ENCODE data around the gene INO80.
A peak's percentile ranks its signal among the peaks of the same experiment; 100 is the strongest.
"Not testable (repeated sequence)": the region's sequence is repeated elsewhere in the genome, so short reads cannot be mapped to it uniquely, and the experiment has no call there.

INO80 gene

DNA sequence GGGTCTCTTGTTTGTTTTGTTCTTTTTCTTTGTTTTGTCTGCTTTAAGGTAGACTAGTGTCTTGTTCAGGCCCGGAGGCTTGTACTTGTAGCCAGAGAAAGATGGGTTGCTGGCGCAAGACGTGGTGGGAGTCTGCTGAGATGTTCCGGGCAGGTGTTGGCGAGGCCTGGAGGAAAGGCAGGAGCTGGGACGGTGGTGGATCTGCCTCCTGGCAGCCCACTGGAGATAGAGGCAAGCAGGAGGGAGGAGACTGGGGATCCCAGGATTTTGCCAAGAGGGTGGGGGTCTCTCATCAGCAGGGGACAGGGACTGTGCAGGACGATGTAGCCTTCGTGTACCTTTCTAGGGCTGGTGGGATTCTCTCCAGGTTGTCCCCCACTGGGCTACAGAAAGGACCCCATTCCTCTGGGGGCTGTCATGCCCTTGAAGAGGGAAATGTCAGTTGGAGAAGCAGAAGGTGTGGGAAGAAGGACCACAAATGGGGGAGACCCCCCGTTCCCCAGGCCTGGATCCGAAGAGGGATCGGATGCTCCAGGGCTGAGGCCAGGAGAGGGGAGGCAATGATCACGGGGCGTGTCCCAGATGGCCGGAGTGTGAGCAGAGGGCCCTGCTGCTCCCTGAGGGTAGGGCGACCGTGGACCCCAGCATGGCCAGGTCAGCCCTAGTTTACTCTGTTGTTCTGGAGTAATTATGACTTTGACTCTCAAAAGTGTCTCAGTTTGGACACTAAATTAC is 155.8 kb downstream of the INO80 start:
- DNase-seq, result no peak

DNA sequence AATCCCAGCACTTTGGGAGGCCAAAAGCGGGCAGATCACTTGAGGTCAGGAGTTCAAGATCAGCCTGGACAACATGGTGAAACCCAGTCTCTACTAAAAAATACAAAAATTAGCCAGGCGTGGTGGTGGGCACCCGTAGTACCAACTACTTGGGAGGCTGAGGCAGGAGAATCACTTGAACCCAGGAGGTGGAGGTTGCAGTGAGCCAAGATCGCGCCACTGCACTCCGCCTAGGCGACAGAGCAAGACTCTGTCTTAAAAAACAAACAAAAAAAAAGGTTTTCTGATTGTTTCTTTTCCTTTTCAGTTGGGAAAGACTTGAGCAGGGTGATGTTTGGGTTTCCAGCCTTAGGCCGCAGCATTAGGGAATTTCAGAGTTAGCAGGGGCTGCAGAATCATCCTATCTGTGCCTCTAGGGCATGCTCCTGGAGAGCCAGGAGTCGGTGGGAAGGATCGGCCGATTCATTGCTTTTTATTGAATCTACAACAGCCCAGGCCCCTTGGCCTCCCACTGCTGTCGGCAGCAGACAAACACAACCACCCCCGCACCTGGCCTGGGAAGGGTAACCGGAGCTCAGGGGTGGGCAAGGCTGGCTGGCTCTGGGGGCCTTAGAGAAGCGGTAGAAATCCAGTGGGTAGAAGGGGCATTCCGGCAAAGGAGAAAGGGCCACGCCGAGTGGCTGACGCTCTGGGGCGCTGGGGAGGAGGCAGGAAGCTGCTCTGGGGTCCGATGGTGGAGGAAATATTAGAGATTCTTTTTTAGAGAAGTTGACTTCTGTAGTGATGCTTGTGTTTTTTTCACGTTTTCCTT is 156.5 kb downstream of the INO80 start:
- DNase-seq, result no peak

GRCh38 chr15:40958723-40959122 is 157.4 kb downstream of the INO80 start:
- no peak for DNase-seq

- no peak for DNase-seq
Observed at GRCh38 chr15:40958146-40958545, 157.9 kb downstream of the INO80 start.

DNA sequence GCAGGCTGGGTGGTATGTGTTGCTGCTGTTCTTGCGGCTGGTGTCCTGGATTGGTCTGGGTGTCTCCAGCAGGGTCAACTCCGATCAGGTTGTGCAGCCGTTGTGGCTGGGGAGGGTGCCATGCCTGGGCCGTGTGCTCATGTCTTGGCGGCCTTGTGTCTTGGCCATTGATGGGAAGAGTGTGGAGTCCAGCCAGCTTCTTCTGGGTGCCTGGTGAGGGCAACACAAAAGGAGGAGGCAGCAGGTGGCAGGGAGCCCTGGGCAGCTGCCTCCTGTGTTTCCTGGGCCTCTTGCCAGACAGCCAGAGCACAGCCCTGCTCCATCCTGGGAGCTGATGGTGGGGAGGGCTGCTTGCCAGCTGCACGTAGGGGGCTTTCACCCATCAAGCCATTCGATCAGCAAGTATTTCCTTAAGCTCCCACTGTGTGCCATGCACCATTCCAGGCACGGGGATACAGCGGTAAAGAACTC is 158.5 kb downstream of the INO80 start:
- DNase-seq, result peak; percentile 43

- no peak for DNase-seq
Observed at GRCh38 chr15:40957041-40957555, 159.0 kb downstream of the INO80 start.

DNA sequence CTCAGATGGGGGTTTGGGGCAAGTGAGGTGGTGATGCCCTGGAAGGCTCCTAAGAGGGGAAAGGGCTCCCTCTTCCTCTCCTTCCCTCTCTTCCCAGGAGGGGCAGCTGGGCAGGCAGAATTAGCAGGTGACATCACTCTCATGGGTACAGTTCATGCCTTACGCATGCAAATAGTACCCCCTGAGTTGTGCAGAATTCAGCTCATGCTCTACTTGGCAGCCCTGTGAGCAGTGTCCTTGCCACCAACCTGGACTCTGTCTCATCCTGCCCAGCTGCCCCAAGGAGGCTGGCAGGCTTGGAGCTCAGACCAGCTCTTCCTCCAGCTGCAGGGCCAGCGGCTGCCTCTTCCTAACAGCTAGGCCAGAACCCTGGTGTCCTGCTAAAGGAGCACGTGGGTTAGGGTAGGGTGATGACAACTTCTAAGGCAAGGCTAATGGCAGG is 159.5 kb downstream of the INO80 start:
- no peak for DNase-seq

DNA sequence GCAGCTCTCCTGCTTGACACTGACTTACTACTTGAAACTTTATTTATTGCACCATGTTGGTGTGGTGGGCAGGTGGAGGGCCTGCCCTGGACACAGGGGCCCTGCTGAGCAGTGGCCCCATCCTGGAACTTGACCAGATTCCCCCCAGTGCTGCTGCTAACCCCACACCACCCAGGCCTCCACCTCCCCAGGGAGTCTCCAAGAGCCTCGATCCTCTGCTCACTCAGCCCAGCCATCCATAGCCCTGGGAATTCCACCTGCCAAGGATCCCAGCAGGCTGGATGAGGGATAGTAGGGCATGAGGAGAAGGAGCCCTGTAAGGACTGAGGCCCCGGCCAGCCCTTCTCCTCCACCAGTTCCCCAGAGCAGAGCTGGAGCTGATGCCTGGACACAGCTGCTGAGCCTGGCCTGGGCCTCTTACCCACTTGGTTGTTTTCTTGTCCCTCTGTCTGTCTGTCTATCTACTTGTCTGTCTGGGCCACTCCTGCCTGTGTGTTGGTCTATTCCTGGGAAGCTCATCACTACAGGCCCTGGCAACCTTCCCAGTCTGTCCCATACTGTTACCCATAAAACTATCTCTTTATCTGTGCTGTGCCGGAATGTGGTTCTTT is 160.0 kb downstream of the INO80 start:
- no peak for DNase-seq

DNA sequence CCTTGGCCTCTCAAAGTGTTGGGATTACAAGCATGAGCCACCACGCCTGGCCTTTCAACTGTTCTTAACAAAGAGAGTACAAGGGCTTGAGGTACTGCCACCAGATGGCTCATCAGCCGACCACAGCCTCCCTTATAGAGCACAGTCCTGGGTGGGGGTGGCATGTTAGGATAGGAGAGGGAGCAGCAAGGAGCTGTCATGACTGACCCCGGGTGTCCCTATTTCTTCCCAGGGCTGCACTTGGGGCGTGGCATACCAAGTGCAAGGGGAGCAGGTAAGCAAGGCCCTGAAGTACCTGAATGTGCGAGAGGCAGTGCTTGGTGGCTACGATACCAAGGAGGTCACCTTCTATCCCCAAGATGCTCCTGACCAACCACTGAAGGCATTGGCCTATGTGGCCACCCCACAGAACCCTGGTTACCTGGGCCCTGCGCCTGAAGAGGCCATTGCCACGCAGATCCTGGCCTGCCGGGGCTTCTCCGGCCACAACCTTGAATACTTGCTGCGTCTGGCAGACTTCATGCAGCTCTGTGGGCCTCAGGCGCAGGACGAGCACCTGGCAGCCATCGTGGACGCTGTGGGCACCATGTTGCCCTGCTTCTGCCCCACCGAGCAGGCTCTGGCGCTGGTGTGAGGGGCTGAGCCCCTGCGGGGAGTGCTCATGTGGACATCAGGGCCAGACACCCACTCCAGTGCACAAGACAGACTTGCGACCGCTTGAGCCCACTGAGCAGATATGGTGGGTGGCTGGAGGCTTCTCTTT is 160.8 kb downstream of the INO80 start:
- no peak for DNase-seq

DNA sequence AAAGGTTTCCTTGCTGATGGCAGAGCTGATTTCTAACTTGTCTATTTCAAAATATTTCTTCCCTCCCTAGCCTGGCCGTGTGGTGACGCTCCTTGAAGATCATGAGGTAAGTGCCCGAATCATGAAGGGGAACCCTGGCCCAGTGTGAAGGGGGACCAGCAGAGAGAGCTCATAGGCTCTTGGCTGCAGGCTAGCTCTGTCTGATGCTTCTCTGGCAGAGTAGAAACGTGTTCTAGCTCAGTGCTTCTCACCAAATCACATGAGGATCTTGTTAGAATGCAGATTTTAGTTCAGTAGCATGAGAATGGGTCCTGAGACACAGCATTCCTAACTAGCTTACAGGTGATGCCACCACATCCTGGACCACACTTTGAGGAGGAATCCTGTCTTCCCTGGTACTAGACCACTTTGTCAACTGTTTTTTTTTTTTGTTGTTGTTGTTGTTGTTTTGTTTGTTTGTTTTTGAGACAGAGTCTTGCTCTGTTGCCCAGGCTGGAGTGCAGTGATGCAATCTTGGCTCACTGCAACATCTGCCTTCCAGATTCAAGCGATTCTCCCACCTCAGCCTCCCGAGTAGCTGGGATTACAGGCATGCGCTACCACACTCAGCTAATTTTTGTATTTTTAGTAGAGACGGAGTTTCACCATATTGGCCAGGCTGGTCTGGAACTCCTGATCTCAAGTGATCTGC is 161.8 kb downstream of the INO80 start:
- not testable (repeated sequence) for DNase-seq

DNA sequence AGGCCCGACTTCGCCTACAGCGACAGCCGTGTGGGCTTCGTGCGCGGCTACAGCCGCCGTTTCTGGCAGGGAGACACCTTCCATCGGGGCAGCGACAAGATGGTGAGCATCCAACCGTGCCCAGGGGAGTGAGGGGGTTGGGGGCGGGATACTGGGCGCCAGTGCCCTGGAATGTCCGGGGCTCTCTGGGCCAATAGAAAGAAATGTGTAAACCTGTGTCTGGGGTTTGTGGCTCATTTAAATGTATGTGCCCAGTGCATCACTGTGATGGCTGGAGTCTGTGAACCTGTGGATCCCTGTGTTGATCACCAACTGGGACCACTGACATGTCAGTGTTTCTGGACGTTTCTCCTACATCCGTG is 162.4 kb downstream of the INO80 start:
- DNase-seq, result no peak

DNA sequence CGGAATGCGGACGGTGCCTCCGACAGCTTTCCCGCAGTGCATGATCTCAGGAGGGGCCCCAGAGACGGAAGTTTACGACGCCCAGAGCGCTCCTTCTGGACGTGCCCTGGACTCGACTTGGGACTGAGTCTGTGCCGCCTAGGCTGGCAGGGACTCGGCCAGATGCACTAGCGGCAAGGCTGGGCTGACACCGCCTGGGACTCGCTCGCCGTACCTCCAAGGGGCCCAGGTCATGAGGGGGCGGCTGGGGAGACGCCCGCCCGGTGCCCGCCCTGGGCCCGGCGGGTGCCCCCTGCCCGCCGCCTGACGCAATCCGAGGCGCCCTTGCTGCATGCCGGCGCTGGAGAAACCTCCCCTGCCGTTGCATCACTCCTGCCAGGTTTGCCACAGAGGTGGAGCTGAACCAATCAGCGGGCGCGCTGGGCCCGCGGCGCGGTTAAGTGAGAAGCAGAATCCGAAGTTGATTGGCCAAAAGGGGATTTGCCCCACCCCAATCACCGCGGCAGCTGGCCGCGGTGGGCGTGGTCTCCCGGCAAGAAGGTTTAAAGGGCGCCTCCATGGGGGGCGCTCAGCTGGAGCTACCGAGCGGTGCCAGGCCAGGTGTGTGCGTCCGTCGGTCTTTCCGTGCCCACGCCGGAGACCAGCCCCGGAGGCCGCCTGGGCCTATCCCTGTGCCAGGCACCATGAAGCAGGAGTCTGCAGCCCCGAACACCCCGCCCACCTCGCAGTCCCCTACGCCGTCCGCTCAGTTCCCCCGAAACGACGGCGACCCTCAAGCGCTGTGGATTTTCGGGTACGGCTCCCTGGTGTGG is 163.0 kb downstream of the INO80 start, which contains the start of gene CHAC1:
Gene CHAC1, plus strand, starts transcription at position 571 of the 812 bp plus-strand sequence. Its CDS starts 113 bp downstream, at position 684.
- DNase-seq, result peak; percentile 56

DNA sequence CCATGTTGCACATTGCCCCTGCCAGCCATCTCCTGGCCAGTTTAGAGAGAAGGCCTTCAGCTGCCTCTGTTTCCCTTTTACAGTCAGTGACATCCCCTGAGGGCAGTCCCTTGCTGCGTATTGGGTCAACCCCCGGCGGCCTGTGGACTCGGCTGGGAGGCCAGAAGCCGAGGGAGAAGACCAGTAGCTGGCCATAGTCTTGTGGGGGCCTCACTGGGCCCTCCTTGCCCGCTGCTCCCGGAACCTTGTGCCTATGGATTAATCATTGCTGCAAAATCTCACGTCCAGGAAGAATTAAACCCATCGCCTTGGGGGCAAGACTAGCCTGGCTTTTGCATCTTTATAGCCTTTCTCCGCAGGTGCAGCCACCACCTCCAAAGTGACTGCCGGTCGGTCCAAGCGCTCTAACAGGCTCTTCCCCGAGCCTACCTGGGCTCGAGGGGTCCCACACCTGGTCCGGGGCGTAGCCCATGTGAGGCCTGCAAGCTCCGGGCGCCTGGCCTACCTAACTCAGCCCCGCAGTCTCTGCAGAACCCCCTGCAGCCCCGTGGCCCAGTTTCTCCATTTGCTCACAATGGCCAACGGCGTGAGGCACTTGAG is 163.7 kb downstream of the INO80 start:
- no peak for DNase-seq

DNA sequence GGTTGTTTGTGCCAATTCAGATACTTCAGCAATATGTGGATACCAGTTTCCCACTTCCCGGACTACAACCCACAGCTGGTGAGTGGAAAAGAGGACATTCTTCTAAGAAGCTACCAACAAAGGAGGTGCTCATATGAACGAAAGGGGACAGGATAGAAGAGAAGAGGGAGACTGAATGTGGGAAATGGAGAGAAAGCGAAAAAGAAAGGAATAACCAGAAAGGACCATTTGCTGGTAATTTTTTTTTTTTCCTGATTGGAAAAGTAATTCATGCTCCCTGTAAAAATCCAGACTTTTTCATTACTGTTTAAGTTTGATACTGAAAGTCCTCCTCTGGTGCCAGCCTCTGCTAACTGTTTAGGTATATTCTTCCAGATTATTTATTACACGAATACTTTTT is 164.3 kb downstream of the INO80 start:
- DNase-seq, result no peak

GRCh38 chr15:40949756-40950207 is 166.3 kb downstream of the INO80 start:
- no peak for DNase-seq

- DNase-seq, result no peak
Observed at GRCh38 chr15:40948706-40949473, 167.2 kb downstream of the INO80 start.

- peak; percentile 20 for DNase-seq
Observed at GRCh38 chr15:40944510-40945296, 171.4 kb downstream of the INO80 start.

DNA sequence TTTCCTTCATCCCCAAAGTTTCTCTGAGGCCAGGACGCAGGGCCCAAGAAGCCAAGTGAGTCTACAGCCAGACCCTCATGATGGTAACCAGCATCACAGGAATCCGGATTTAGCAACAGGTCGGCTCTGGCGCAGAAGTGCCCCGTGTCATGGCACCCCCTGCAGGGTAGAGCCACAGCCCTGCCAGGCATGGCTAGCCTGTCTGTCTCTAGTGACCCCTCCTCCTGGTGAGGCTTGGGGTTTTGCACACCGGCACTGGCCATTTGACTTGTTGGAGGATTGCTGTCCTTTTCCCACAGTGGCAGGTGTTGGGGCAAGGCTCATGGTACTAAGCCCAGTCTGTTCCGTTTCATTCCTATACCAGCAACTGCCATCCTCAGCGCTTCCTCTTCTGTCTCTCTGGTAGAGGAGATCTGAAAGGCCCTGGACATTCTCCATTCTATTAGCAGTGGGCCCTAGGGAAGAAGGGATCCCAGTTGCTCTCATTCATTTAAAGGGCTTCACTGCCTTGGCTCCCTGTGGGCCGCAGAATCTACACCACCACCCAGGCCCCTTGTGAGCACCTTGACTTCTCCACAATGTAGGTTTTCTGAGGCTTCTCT is 172.2 kb downstream of the INO80 start:
- DNase-seq, result no peak

Data from NCI-H2029 treated with DMSO at 0.1 percent for 48 hours (cell line).